ENCODE results near the gene CHMP4B. TPM values are rescaled to one million over a fixed set of nuclear protein-coding genes. Genes with fewer than 3 reads are reported as not detected.

Gene CHMP4B
- total RNA-seq, 1 donor from 2014 or later = 46.4 TPM

DNA sequence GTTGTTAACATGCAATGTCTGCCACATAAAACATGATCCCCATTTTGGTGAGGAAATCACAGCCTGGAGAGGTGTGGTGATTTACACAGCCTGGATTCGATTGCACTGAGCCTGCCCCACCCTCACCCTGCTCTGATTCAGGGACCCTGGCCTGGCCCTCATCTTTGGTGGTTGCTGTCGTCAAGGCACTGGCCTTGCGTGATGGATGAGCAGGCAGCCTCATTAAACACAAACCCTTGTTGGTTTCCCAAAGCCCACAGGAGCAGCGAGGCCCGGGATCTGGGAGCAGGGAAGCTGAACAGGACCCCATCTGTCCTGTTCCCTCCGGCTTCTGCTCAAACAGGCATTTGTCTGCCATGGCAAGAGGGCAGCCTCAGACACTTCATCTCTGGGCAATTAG, 70.8 kb downstream of the CHMP4B start:
- Mint-ChIP-seq H3K9me3 (ENCODE audit: unreplicated experiment) (peaks cover 8% of the 10 kb centered on the region), H3K4me3 (ENCODE audit: unreplicated experiment) (no peak overlapping the region), H3K4me1 (ENCODE audit: low read depth, unreplicated experiment) (peaks cover 5% of the 10 kb centered on the region), H3K27ac (ENCODE audit: unreplicated experiment) (peak overlapping the region; percentile 50), H3K27me3 (ENCODE audit: unreplicated experiment) (peaks cover 5% of the 10 kb centered on the region), H3K36me3 (ENCODE audit: unreplicated experiment) (peaks cover 5% of the 10 kb centered on the region)
- TF ChIP-seq, protein P1, sequence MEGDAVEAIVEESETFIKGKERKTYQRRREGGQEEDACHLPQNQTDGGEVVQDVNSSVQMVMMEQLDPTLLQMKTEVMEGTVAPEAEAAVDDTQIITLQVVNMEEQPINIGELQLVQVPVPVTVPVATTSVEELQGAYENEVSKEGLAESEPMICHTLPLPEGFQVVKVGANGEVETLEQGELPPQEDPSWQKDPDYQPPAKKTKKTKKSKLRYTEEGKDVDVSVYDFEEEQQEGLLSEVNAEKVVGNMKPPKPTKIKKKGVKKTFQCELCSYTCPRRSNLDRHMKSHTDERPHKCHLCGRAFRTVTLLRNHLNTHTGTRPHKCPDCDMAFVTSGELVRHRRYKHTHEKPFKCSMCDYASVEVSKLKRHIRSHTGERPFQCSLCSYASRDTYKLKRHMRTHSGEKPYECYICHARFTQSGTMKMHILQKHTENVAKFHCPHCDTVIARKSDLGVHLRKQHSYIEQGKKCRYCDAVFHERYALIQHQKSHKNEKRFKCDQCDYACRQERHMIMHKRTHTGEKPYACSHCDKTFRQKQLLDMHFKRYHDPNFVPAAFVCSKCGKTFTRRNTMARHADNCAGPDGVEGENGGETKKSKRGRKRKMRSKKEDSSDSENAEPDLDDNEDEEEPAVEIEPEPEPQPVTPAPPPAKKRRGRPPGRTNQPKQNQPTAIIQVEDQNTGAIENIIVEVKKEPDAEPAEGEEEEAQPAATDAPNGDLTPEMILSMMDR (IDR thresholded peaks at IDR 0.05; ENCODE audit: partially characterized antibody, unreplicated experiment) = no peak
- DNase-seq = peak; percentile 33

- Mint-ChIP-seq H3K36me3 (ENCODE audit: unreplicated experiment) (peaks cover 5% of the 10 kb centered on the region), H3K27ac (ENCODE audit: unreplicated experiment) (peak overlapping the region; percentile 50), H3K27me3 (ENCODE audit: unreplicated experiment) (peaks cover 5% of the 10 kb centered on the region), H3K9me3 (ENCODE audit: unreplicated experiment) (peaks cover 8% of the 10 kb centered on the region), H3K4me1 (ENCODE audit: low read depth, unreplicated experiment) (peaks cover 5% of the 10 kb centered on the region), H3K4me3 (ENCODE audit: unreplicated experiment) (no peak overlapping the region)
- no peak for DNase-seq
- TF ChIP-seq, protein P1 (IDR thresholded peaks at IDR 0.05; ENCODE audit: partially characterized antibody, unreplicated experiment) = no peak
Observed at GRCh38 chr20:33882481-33882880, 71.3 kb downstream of the CHMP4B start.

- Mint-ChIP-seq H3K4me3 (ENCODE audit: unreplicated experiment) (no peak overlapping the region), H3K4me1 (ENCODE audit: low read depth, unreplicated experiment) (peaks cover 5% of the 10 kb centered on the region), H3K9me3 (ENCODE audit: unreplicated experiment) (peaks cover 7% of the 10 kb centered on the region), H3K36me3 (ENCODE audit: unreplicated experiment) (peaks cover 5% of the 10 kb centered on the region), H3K27me3 (ENCODE audit: unreplicated experiment) (peaks cover 4% of the 10 kb centered on the region), H3K27ac (ENCODE audit: unreplicated experiment) (no peak overlapping the region)
- TF ChIP-seq, protein P1 (IDR thresholded peaks at IDR 0.05; ENCODE audit: partially characterized antibody, unreplicated experiment) = no peak
- no peak for DNase-seq
Observed at GRCh38 chr20:33883164-33883563, 72.0 kb downstream of the CHMP4B start.

DNA sequence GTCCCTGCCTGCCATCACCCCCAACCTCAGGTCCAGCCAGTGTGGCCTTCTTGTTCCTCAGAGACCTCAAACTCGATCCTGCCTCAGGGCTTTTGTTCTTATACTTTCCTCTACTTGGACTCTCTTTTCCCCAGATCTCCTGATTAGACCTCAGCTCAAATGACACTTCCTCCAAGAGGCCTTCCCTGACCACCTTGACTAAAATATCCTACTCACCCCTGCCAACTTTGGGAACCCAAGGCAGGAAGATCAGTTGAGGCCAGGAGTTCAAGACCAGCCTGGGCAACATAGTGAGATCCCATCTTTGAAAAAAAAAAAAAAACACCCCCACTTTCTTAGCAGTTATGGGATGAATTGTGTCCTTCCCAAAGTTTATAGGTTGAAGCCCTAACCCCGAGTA, 73.5 kb downstream of the CHMP4B start:
- H3K4me1 Mint-ChIP-seq (ENCODE audit: low read depth, unreplicated experiment) = peaks cover 5% of the 10 kb centered on the region
- peaks cover 2% of the 10 kb centered on the region for H3K27me3 Mint-ChIP-seq (ENCODE audit: unreplicated experiment)
- H3K27ac Mint-ChIP-seq (ENCODE audit: unreplicated experiment) = no peak overlapping the region
- TF ChIP-seq, protein P1 (IDR thresholded peaks at IDR 0.05; ENCODE audit: partially characterized antibody, unreplicated experiment) = no peak
- no peak overlapping the region for H3K4me3 Mint-ChIP-seq (ENCODE audit: unreplicated experiment)
- peaks cover 4% of the 10 kb centered on the region for H3K9me3 Mint-ChIP-seq (ENCODE audit: unreplicated experiment)
- peaks cover 5% of the 10 kb centered on the region for H3K36me3 Mint-ChIP-seq (ENCODE audit: unreplicated experiment)
- no peak for DNase-seq

- no peaks in the 10 kb centered on the region for H3K4me1 Mint-ChIP-seq (ENCODE audit: low read depth, unreplicated experiment)
- peaks cover 9% of the 10 kb centered on the region for H3K36me3 Mint-ChIP-seq (ENCODE audit: unreplicated experiment)
- peaks cover 2% of the 10 kb centered on the region for H3K27me3 Mint-ChIP-seq (ENCODE audit: unreplicated experiment)
- no peak overlapping the region for H3K27ac Mint-ChIP-seq (ENCODE audit: unreplicated experiment)
- H3K9me3 Mint-ChIP-seq (ENCODE audit: unreplicated experiment) = peaks cover 3% of the 10 kb centered on the region
- no peak overlapping the region for H3K4me3 Mint-ChIP-seq (ENCODE audit: unreplicated experiment)
- TF ChIP-seq, protein P1 (IDR thresholded peaks at IDR 0.05; ENCODE audit: partially characterized antibody, unreplicated experiment) = no peak
- DNase-seq = no peak
Observed at GRCh38 chr20:33889312-33889711, 78.2 kb downstream of the CHMP4B start.
